GM12891 (cell line): ENCODE results near the gene RFPL4A.

Experiments used
- POLR2A ChIP-seq: IDR thresholded peaks from 2 replicates; pipeline ENCODE4 v1.6.1; 2011; ENCODE audit warnings: low read depth, low read length, control low read depth
- POLR2AphosphoS5 ChIP-seq: IDR thresholded peaks from 2 replicates; pipeline ENCODE4 v1.6.1; 2011; ENCODE audit warnings: low read depth, low read length, control low read depth
- SPI1 ChIP-seq: IDR thresholded peaks from 2 replicates; pipeline ENCODE4 v1.6.1; 2011; ENCODE audit warnings: low read depth, low read length, control low read depth
- TAF1 ChIP-seq: IDR thresholded peaks from 2 replicates; pipeline ENCODE4 v1.6.1; 2011; ENCODE audit warnings: low read depth, low read length, control low read depth

DNA sequence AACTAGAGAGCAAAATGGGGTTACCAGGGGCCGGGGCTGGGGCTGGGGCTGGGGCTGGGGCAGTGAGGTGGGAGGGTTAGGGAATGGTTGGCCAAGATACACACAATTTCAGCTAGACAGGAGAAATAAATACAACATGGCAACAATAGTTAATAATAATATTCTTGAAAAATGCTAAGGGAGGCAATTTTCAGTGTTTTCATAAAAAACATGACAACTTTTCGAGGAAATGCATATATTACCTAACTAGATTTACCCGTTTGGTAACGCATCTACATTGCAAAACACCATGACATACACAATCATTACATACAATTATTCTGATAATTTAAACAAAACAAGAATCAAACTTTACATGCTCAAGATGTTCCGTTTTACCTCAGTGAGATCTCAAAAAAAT lies 22.2 kb downstream of the RFPL4A start:
- no peak for TF ChIP-seq POLR2A
- TF ChIP-seq SPI1, result no peak
- TF ChIP-seq POLR2AphosphoS5, result no peak
- no peak for TF ChIP-seq TAF1
